Measurements from ENCODE around the gene UGT1A5.

Gene UGT1A5

DNA sequence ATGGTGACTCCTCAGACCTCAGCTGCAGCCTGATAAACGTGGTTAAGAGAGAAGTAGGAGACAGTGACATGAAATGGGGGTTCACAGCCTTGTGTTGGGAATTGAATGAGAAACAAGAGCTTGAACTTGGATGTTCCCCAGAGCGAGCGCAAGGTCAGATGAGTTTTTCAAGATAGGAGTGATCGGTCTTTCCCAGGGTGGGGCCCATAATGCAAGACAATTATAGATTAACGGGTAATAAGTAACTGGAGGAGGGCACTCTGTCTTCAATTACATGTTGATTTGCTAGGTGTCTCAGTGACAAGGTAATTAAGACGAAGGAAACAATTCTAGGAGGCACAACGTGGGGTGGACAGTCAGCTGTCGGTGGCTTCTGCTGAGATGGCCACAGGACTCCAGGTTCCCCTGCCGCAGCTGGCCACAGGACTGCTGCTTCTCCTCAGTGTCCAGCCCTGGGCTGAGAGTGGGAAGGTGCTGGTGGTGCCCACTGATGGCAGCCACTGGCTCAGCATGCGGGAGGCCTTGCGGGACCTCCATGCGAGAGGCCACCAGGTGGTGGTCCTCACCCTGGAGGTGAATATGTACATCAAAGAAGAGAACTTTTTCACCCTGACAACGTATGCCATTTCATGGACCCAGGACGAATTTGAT lies at the start of gene UGT1A5:
UGT1A5 (plus strand) TSS at position 297 of the 651 bp plus-strand sequence; CDS start at position 382, 85 bp downstream.
- DNase-seq (ENCODE audit: low read depth, low spot score) = no peak

DNA sequence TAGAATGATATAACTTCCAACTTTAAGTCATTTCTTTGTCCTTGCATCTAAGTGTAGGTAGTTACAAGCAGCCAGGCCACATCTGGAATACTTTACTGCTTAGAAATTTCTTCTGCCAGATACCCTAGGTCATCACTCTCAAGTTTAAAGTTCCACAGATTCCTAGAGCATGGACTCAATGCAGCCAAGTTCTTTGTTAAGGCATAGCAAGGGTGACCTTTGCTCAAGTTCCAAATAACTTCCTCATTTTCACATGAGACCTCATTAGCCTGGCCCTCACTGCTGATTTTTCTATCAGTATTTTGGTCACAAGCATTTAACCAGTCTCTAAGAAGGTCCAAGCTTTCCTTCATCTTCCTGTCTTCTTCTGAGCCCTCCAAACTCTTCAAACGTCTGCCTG lies 48.8 kb upstream of the UGT1A5 start:
- no peak for DNase-seq (ENCODE audit: low read depth, low spot score)

DNA sequence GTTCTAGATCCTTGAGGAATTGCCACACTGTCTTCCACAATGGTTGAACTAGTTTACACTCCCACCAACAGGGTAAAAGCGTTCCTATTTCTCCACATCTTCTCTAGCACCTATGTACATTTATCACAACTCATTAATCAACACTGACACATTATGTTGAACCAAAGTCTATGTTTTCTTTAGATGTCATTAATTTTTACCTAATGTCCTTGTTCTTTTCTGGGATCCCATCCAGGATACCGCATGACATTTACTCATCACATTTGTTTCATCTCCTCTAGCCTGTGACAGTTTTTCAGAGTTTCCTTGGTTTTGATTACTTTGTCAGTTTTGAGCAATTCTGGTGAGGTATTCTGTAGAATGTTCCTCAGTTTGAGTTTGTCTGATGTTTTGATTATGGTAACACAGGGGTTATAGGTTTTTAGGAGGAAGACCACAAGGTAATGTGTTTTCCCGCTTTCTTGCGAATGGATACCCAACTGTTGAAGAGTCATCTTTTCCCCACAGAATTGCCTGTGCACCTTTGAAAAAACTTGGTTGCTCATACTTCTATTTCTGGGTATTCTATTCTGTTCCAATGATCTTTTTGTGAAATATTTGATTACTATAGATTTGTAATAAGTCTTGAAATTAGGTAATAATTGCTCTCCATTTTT lies 44.0 kb upstream of the UGT1A5 start:
- DNase-seq (ENCODE audit: low read depth, low spot score) = no peak

DNA sequence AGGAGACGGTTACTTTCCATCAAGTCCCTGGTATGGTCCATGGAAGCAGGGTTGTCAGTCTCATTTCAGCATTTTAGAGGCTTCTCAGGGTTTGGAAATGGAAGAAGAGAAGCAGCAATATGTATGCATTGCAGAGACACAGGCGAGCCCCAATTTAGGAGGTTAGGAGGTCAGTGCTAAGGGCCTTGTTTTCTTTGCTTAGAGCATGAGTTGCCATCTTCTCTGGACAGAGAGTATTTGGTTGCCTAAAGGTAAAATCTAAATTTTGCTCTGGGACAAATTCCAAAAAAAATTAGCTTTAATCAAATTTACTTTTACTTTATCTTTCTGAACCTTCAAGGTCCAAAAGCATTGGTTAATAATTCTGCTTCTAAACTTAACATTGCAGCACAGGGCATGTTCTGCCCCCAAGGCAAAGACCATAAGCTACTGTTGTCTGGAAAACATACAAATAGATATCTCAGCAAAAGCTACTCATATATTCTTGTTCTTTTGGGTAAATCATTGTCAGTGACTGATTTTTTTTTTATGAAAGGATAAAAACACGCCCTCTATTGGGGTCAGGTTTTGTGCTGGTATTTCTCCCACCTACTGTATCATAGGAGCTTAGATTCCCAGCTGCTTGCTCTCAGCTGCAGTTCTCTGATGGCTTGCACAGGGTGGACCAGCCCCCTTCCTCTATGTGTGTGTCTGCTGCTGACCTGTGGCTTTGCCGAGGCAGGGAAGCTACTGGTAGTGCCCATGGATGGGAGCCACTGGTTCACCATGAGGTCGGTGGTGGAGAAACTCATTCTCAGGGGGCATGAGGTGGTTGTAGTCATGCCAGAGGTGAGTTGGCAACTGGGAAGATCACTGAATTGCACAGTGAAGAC lies 41.2 kb upstream of the UGT1A5 start, which contains the start of gene UGT1A9:
UGT1A9 (plus strand) TSS at position 609 of the 872 bp plus-strand sequence; CDS start at position 646, 37 bp downstream.
- no peak for DNase-seq (ENCODE audit: low read depth, low spot score)

DNA sequence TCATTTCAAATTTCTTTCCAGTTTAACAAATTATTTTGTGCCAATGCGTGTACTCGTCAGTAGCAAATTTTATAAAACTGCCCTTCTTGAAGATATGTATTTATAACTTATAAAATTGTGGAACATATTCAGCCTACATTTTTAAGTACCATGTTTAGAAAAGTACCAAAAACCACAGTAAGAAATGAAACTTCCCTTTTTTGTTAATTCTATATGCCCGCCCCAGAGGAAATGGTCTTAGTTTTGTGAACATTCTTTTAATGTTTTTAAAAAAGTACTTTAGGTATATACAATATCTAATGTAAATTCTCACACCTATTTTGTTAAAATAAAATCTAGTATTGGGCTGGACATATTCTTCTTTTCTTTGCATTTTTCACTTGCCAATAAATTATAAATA lies 39.8 kb upstream of the UGT1A5 start:
- DNase-seq (ENCODE audit: low read depth, low spot score) = no peak

DNA sequence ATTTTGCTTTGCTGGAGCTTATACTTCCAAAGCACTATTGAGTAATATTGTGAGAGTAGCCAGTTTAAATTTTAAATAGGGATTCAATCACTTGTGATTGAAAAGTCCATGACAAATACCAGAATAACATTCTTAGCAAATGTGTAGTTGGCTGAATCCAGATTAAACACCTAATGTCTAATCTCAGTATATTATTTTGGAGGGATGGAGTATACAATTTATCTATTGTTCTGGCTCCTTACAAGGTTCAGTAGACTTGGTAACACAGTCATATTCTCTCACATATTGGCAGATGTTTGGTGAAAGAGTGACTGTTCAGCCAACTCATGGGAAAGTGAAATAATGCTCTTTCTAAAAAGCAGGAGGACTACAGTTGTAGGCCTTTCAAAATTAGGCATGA lies 38.8 kb upstream of the UGT1A5 start:
- DNase-seq (ENCODE audit: low read depth, low spot score) = no peak

DNA sequence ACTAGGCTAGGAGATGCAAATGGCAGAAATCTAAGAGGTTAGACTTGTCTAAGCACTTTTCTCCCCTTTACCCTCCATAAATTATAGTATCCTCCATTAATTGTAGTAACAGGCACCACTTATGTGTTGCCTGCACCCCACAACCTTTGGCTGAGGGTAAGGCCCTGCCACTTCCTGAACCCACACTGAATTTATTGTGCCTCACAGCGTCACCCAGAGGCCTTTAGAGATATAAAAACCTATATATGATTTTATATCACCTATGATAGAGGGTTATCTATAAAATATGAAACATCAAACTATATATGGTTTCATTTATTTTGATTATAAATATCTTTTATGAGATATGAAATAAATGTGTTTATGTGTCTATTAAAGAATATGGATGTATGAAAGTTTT lies 38.4 kb upstream of the UGT1A5 start:
- DNase-seq (ENCODE audit: low read depth, low spot score) = no peak

DNA sequence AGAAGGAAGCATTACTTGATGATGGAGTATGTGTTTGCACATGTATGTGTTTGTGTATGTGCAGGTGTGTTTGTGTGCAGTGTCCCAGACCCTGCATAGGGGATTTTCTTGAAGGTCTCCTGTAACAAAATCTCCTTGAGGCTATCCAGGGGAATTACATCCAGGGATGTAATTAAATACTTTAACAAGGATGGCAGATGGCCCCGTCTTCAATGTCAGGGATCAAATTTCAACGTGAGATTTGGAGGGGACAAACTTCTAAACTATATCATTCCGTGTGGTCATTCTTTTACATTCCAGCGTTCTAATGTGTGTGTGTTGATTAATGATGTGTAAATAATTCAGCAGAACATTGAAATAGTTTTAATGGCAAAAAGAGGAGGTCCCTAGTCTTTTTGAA lies 37.7 kb upstream of the UGT1A5 start:
- no peak for DNase-seq (ENCODE audit: low read depth, low spot score)

DNA sequence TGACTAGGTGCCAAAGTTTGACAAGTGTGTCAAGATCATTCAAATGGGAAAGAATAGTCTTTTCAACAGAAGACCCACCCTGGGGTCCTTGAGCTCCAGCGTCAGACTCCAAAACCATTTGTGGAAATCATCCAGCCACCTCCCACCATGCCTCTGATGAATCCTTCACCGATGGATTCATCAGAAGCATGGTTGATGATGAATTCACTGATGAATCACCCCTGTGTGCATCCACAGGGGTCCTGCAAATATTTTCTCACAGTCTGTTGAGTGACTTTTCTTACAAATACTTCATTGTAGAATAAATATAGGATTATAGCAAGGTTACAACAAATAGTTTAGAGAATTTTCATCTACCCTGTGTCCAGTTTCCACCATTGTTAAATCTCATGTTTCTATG lies 36.7 kb upstream of the UGT1A5 start:
- DNase-seq (ENCODE audit: low read depth, low spot score) = peak; percentile 14

DNA sequence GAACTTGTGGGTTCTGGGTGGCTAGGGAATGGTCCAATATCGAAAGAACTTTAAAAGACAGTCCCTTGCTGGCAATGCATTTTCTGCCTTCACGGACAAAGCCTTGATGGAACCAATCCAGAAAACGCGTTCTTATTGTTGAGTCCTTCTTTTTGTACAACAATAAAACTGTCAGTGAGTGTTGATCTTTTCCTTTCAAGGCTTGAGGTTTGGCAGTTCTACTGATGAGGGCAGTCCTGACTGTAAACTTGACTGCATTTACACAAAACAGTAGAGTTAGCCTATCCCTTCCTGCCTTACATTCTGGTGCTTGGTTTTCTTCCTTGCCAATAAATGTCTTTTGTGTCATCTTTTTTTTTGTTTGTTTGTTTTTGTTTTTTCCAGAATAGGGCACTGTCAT lies 33.5 kb upstream of the UGT1A5 start:
- peak; percentile 7 for DNase-seq (ENCODE audit: low read depth, low spot score)

DNA sequence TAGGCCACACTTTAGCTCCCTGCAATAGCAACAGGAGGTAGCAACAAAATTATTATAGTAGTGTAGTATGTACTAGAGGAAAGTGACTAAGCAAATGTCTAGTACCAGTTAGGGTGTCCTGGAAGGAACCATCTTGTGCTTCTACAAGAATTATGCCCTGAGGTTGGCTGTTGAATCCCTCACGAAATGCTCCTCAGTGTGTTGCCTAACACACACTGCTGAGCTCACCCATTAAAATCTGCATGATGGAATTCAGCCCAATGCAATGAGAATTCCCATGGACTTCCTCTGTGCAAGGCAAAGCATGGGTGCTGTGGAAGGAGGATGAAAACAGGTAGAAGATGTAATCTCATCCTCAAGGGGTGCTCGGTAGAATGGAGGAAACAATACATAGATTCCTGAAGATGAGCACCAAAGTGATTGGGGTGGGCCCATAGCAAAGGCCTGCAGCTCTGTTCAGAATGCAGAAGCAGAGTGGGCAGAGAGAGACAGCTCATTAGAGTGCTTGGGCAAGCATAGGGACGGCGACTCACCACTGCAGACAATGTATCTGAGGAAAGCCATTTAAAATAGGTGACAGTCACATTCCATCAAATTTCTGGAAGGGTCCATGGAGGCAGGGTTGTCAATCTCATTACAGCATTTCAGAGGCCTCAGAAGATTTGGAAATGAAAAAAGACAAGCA lies 32.2 kb upstream of the UGT1A5 start:
- no peak for DNase-seq (ENCODE audit: low read depth, low spot score)

DNA sequence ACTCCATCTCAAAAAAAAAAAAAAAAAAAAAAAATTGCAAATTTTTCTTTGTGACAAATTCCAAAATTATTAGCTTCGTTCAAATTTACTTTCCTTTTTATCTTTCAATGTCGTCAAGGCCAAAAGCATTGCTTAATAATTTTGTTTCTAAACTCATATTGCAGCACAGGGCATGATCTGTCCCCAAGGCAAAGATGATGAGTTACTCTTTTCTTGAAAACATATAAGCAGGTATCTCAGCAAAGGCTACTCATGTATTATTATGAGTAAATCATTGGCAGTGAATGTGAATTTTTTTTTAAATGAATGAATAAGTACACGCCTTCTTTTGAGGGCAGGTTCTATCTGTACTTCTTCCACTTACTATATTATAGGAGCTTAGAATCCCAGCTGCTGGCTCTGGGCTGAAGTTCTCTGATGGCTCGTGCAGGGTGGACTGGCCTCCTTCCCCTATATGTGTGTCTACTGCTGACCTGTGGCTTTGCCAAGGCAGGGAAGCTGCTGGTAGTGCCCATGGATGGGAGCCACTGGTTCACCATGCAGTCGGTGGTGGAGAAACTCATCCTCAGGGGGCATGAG lies 31.1 kb upstream of the UGT1A5 start, which contains the start of gene UGT1A7:
UGT1A7 (plus strand) TSS at position 381 of the 579 bp plus-strand sequence; CDS start at position 418, 37 bp downstream.
- DNase-seq (ENCODE audit: low read depth, low spot score) = no peak

DNA sequence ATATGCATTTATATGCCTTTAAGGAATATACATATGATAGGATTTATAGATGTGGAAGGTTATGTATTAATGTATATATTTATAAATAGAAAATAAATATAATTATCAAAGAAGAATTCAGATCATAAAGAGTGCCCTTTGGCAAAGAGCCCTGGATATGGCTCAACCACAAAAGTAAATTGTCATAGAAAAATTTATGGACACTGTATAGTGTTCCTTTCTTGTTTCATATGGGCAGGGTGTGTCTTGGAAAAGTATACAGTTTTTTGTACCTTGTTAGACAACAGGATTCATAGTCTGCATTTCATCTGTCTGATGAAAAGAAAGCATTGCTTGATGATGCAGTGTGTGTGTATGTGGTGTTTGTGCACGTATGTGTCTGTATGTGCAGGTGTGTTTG lies 28.1 kb upstream of the UGT1A5 start:
- DNase-seq (ENCODE audit: low read depth, low spot score) = no peak

DNA sequence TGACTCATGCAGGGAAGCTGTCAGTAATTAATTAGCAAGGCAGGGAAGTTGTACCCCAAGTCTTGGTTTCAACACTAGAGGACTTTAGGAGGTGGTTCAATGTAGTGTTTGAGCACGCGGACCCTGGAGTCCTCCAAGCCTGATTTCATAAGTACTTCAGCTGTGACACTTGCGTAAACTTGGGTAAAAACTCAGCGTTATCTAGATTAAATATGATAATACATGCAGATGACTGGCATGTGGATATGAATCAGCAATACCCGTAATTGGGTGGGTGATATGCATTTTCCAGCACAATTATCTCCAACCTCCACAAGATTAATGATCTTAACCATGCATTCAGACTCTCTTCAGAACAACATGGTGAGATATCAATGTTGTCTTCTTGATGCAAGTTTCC lies 25.8 kb upstream of the UGT1A5 start:
- DNase-seq (ENCODE audit: low read depth, low spot score) = no peak

DNA sequence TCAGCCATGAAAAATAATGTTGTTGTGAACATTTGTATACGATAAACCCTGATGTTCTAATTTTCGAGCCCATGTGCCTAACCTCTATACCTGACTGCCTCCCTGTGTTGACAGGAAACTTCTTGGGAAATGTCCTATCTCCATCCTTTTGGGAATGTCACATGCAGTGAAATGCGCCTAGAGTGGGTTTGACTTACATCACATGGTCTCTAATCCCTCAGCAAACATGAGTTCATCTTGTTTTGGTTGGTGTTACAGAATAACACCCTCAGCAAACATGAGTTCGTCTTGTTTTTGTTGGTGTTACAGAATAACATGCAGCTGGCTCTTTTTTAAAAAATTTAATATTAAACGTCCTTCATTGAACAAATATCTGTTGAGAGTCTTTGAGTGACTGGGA lies 24.4 kb upstream of the UGT1A5 start:
- no peak for DNase-seq (ENCODE audit: low read depth, low spot score)

DNA sequence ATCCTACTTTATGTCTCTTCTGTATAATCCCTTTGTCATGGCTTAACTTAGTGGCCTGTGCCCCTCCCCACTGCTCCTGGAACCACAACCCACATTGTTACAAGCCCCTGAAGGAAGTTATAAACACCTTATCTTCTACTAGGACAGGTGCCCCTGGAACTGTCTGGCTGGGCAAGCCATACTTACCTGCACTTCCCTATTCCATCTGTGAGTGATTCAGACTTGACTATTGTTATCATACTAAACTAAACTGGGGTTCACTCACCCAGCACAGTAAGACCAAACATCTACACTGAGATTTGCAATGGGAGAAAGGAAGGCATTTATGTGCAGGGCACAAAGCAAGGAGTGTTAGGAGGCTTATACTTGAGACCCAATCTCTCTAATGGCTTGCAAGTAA lies 23.7 kb upstream of the UGT1A5 start:
- no peak for DNase-seq (ENCODE audit: low read depth, low spot score)

DNA sequence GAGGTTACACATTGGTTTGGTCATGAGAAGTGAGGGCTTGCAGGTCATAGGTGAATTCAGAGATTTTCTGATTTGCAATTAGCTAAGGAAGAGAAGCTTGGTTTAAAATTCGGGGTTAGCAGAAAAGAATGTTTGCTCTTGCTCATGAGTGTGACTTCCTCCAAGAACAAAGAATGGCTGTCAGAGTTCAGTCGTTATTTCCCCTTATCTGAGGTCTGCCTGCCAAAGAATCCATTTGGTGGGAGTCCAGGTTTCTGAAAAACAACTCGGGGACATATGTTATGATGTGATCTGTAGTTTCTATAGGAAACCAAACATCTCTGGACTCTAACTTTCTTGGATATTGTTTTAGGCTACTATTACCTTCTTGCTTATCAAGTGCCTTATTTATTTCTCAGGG lies 23.2 kb upstream of the UGT1A5 start:
- DNase-seq (ENCODE audit: low read depth, low spot score) = peak; percentile 18

DNA sequence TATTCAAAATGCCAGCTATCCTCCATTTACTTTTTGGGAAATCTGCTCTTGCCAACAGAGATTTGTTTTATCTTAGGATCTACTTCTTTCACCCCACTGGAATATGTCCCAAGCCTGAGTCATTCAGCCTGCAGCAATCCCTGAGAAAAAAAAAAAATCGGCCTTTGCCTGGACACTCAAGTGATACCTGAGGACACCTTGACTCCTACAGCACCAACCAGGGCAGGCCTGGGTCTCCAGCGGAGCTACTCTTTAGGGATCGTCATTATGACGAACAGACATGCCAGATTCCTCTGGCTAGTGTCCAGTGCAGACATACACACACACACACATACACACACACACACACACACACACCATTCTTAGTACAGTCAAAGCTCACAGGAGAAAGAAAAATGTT lies 22.3 kb upstream of the UGT1A5 start:
- peak; percentile 14 for DNase-seq (ENCODE audit: low read depth, low spot score)

DNA sequence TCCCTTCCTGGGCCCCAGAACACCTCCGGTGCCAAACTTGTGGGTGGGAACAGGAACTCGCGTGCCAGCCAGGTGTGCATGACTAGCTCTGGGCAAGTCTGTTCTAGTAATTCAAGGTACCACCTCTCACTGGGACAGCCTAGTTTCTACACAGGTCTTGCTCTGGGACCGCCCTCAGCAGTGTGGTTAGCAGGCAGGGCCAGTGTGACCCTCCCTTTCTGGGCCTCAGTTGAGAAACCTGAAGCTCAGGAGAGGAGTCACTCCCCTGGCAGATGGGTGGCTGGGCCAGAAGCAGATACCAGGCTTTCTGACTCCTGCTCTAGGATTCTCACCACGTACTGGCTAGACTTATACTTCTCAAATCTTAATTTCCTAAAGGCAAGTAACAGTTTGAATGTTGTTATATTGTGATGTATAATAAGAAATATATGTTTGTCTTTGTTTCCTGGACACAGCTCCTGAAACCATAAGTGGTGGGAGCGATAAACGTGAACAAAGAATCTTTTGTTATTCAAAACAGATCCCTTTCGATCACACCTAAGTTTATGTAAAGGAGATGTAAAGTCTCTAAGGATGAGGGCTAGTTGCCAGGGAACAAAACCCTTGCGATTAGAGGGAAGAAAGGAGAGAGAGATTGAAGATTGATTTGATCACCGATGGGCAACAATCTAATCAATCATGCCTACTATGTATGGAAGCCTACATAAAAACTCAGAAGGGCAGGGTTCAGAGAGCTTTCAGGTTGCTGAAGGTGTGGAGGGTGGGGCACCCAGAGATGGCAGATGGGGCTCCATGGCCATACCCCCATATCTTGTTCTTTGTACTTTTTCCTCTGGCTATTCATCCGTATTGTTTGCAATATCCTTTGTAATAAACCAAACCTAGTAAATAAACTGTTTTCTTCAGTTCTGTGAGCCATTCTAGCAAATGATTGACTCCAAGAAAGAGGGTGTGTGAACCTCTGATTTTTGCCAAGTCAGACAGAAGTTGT lies 21.0 kb upstream of the UGT1A5 start:
- DNase-seq (ENCODE audit: low read depth, low spot score) = no peak

DNA sequence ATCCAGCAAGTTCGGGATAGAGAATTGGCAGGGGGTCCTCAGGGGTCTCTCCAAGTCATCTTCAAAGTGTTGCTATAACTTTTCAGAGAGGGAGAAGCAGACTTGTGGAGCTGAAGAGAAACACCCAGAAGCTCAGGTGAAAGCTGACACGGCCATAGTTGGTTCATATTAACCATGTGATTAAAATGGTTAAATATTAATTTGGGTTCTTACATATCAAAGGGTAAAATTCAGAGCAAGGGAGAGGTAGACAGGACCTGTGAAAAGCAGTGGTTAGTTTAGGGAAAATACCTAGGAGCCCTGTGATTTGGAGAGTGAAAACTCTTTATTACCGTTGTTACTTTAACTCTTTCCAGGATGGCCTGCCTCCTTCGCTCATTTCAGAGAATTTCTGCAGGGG lies 20.1 kb upstream of the UGT1A5 start, which contains the start of gene UGT1A6:
UGT1A6 (plus strand) TSS at position 243 of the 400 bp plus-strand sequence; CDS start at position 358, 115 bp downstream.
- DNase-seq (ENCODE audit: low read depth, low spot score) = no peak

Measured in astrocyte of the hippocampus (primary cell).